B cell (primary cell): ENCODE data around the gene GATM. TPM values are rescaled to one million over a fixed set of nuclear protein-coding genes. Genes with fewer than 3 reads are reported as not detected.

Source experiments
- ATAC-seq: fragments of 200-7000 bp; cut with Tn5 transposase; one replicate; pipeline ENCODE4 v1.10.0; 2021; ENCODE audit warnings: low read depth, mild to moderate bottlenecking, moderate number of reproducible peaks, moderate library complexity
- CTCF ChIA-PET: fragments of 350-600 bp; sonication (Branson Sonifier 250); formaldehyde crosslinking; loops from one replicate; lab custom pipeline; 2021; ENCODE audit warnings: antibody characterized with exemption, inconsistent platforms; lab: Charles Lee
- POLR2A ChIA-PET: fragments of 350-600 bp; sonication (Branson Sonifier 250); formaldehyde crosslinking; loops from one replicate; lab custom pipeline; 2021; ENCODE audit warnings: antibody characterized with exemption; lab: Charles Lee
- DNase-seq: peaks from one replicate; pipeline ENCODE4 v3.0.0; 2013
- H2AFZ ChIP-seq: 2 replicates; pipeline ENCODE4 v1.6.1; 2012; ENCODE audit warnings: mild to moderate bottlenecking, low read depth, low read length; ENCODE audit not compliant: insufficient read depth, poor library complexity, severe bottlenecking
- H3K27ac ChIP-seq, 2 donors: 1 replicate in 1 of 2; 2 replicates in 1 of 2; pipeline ENCODE4 v1.5.1; 2012 to 2013; ENCODE audit warnings: low read length in 2 of 2, mild to moderate bottlenecking in 2 of 2, moderate library complexity in 1 of 2
- H3K27me3 ChIP-seq, 4 experiments: fragments of 200-600 bp in 1 of 4; sonication (generic) in 1 of 4; replicated peaks in 1 of 4; 1 replicate in 2 of 4; 2 replicates in 2 of 4; pipeline versions ENCODE4 v1.6.1 to v1.7.0; 2013 to 2016; ENCODE audit warnings: low read length in 3 of 4, mild to moderate bottlenecking in 2 of 4, mixed read lengths in 1 of 4, moderate library complexity in 1 of 4; ENCODE audit not compliant: insufficient read depth in 4 of 4, control insufficient read depth in 3 of 4; ENCODE audit errors: control extremely low read depth in 1 of 4
- H3K36me3 ChIP-seq, 2 experiments: replicated peaks in 1 of 2; 1 replicate in 1 of 2; 2 replicates in 1 of 2; pipeline versions ENCODE4 v1.6.1 to v1.7.1; 2013; ENCODE audit warnings: low read length in 1 of 2; ENCODE audit not compliant: insufficient read depth in 2 of 2, control insufficient read depth in 1 of 2; ENCODE audit errors: control extremely low read depth in 1 of 2, extremely low read depth in 1 of 2
- H3K4me1 ChIP-seq, 2 donors: fragments of 200-600 bp in 1 of 2; sonication (generic) in 1 of 2; 1 replicate in 1 of 2; 2 replicates in 1 of 2; pipeline versions ENCODE4 v1.5.1 to v1.6.1; 2013 to 2017; ENCODE audit warnings: low read length in 2 of 2; ENCODE audit not compliant: control insufficient read depth in 2 of 2, insufficient read depth in 2 of 2
- H3K4me2 ChIP-seq: replicated peaks from 2 replicates; pipeline ENCODE3; 2012; ENCODE audit warnings: mild to moderate bottlenecking, low read depth, low read length; ENCODE audit not compliant: poor library complexity, severe bottlenecking
- H3K4me3 ChIP-seq, 5 experiments: fragments of 200-600 bp in 1 of 5; sonication (generic) in 1 of 5; 1 replicate in 3 of 5; 2 replicates in 2 of 5; pipeline versions ENCODE4 v1.5.1 to v1.7.0; 2011 to 2016; ENCODE audit warnings: low read length in 4 of 5, mild to moderate bottlenecking in 4 of 5, low read depth in 2 of 5, control low read depth in 1 of 5, moderate library complexity in 1 of 5; ENCODE audit not compliant: insufficient read depth in 1 of 5; ENCODE audit errors: control extremely low read depth in 1 of 5, extremely low read depth in 1 of 5
- H3K79me2 ChIP-seq: fragments of 200-600 bp; sonication (generic); one replicate; pipeline ENCODE4 v1.6.0; 2016; ENCODE audit warnings: low read length; ENCODE audit not compliant: control insufficient read depth, insufficient read depth
- H3K9ac ChIP-seq: fragments of 200-600 bp; sonication (generic); 2 replicates; pipeline ENCODE4 v1.6.1; 2017; ENCODE audit warnings: mild to moderate bottlenecking, low read length, moderate library complexity
- H3K9me3 ChIP-seq, 3 donors: one replicate each; pipeline versions ENCODE4 v1.6.1 to v1.7.1; 2013; ENCODE audit warnings: low read length in 2 of 3; ENCODE audit not compliant: control insufficient read depth in 2 of 3, insufficient read depth in 1 of 3; ENCODE audit errors: control extremely low read depth in 1 of 3
- H4K20me1 ChIP-seq: 2 replicates; pipeline ENCODE4 v1.6.0; 2012; ENCODE audit warnings: mild to moderate bottlenecking, low read length; ENCODE audit not compliant: insufficient read depth, control insufficient read depth, poor library complexity, severe bottlenecking
- H3K27ac Mint-ChIP-seq: one replicate; pipeline ENCODE4 v1.8.0; 2021; ENCODE audit warnings: mixed read lengths
- H3K27me3 Mint-ChIP-seq: one replicate; pipeline ENCODE4 v1.8.0; 2021; ENCODE audit warnings: mixed read lengths
- H3K4me1 Mint-ChIP-seq: one replicate; pipeline ENCODE4 v1.8.0; 2021; ENCODE audit warnings: mixed read lengths
- H3K4me3 Mint-ChIP-seq: one replicate; pipeline ENCODE4 v1.8.0; 2021; ENCODE audit warnings: mixed read lengths
- H3K9me3 Mint-ChIP-seq: one replicate; pipeline ENCODE4 v1.8.0; 2022; ENCODE audit warnings: mixed read lengths; ENCODE audit not compliant: insufficient read depth
- CTCF ChIP-seq: fragments of 200-600 bp; IDR thresholded peaks from one replicate; pipeline ENCODE4 v1.8.0; 2022; ENCODE audit warnings: antibody characterized with exemption, mild to moderate bottlenecking
- EZH2 ChIP-seq: IDR thresholded peaks from 2 replicates; pipeline ENCODE4 v1.6.1; 2012; ENCODE audit warnings: borderline replicate concordance, low read depth, mild to moderate bottlenecking, moderate library complexity, low read length; ENCODE audit not compliant: insufficient read depth, poor library complexity, severe bottlenecking
- WGBS: methylation state at CpG from one replicate; pipeline ENCODE4 v1.1.5; 2013; ENCODE audit warnings: missing lambda C conversion rate; ENCODE audit not compliant: insufficient coverage; 5-methylcytosine and 5-hydroxymethylcytosine counted together
- intact Hi-C: fragments of 100-400 bp; cut with micrococcal nuclease; formaldehyde crosslinking; loops from one replicate; pipeline ENCODE4 v1.10.0; 2022
- polyA plus RNA-seq: library from polyadenylated mRNA; depleted of rRNA; stranded (reverse); fragments of >200 nt; gene quantifications from 2 replicates; pipeline ENCODE4 v1.2.3, GENCODE V29; 2012
- total RNA-seq, 2 donors: library from RNA; stranded (reverse); fragments of 120-200 nt in 1 of 2; gene quantifications; 1 replicate in 1 of 2; 2 replicates in 1 of 2; pipeline versions ENCODE4 v1.2.3 to v1.2.4, GENCODE V29; 2013 to 2022

GATM gene
- total and polyA plus RNA-seq, 2 donors (not counting 1 experiment from before 2014, with no cell fraction given) = 9.6 to 18.2 TPM

GRCh38 chr15:45376967-45377608 lies 1.3 kb downstream of the GATM start:
- TF ChIP-seq CTCF (no peak), EZH2 (no peak)
- no peaks in the 10 kb centered on the region for H4K20me1 ChIP-seq
- intact Hi-C loops = no loop called here
- H3K27me3 ChIP-seq = peaks cover 0 to 20% (median 2%) of the 10 kb centered on the region in 4 experiments
- H3K27ac Mint-ChIP-seq = no peak overlapping the region
- H3K27me3 Mint-ChIP-seq = peaks cover 3% of the 10 kb centered on the region
- CTCF ChIA-PET = interaction anchor here (1.2 to 2.1 kb wide), 6 partner anchors 15 to 259 kb away, joined by 3 to 6 read pairs (median 4); a partner anchor contains a TSS
- POLR2A ChIA-PET = interaction anchor here (1.4 to 1.7 kb wide), 2 partner anchors 98 to 176 kb away, joined by 3 read pairs; no protein-coding TSS in a partner anchor
- H3K4me1 Mint-ChIP-seq = peaks cover 20% of the 10 kb centered on the region
- H3K4me3 ChIP-seq = peak overlapping the region in 3 of 5 experiments; percentile 72 to 86 (median 78)
- ATAC-seq (no peak), DNase-seq (no peak)
- no peak overlapping the region for H3K27ac ChIP-seq
- H3K36me3 ChIP-seq = peaks cover 0 to 2% of the 10 kb centered on the region in 2 experiments
- H3K79me2 ChIP-seq = no peaks in the 10 kb centered on the region
- peaks cover 0 to 4% (median 3%) of the 10 kb centered on the region in 3 donors for H3K9me3 ChIP-seq
- H2AFZ ChIP-seq = peak overlapping the region; percentile 79
- 54% methylated on average over 2 of the region's 5 CpGs for WGBS
- no peaks in the 10 kb centered on the region for H3K9me3 Mint-ChIP-seq
- peak overlapping the region; percentile 90 for H3K4me3 Mint-ChIP-seq
- H3K9ac ChIP-seq = peak overlapping the region; percentile 75
- H3K4me2 ChIP-seq = peak overlapping the region; percentile 97
- peaks cover 9 to 25% of the 10 kb centered on the region in 2 donors for H3K4me1 ChIP-seq
